GM12878 (cell line): ENCODE measurements around the gene ARL5A. TPM values are rescaled to one million over a fixed set of nuclear protein-coding genes. Genes with fewer than 3 reads are reported as not detected.

Source experiments
- ATAC-seq: fragments of 200-7000 bp; cut with Tn5 transposase; 3 replicates; pipeline ENCODE4 v1.9.1; 2020; ENCODE audit warnings: mild to moderate bottlenecking, moderate library complexity
- BruUV-seq: library from RNA; stranded (reverse); fragments of 400-500 nt; replicated peaks from 2 replicates; lab custom pipeline; 2021; lab: Mats Ljungman, UMichigan
- CTCF ChIA-PET: fragments of 300-600 bp; sonication (Branson Sonifier 250); formaldehyde crosslinking; extraction: SDS; loops from one replicate; lab custom pipeline; 2021; ENCODE audit warnings: inconsistent platforms; lab: Yijun Ruan, JAX
- POLR2A ChIA-PET: fragments of 350-600 bp; formaldehyde crosslinking; extraction: SDS; loops from one replicate; lab custom pipeline; 2021; ENCODE audit warnings: inconsistent platforms; lab: Charles Lee
- RAD21 ChIA-PET: fragments of 300-600 bp; sonication (Branson Sonifier 250); formaldehyde crosslinking; loops from one replicate; lab custom pipeline; 2023; ENCODE audit warnings: antibody characterized with exemption; ENCODE audit not compliant: unreplicated experiment; lab: Charles Lee
- SMC1A ChIA-PET: fragments of 300-600 bp; sonication (Branson Sonifier 250); formaldehyde crosslinking; loops from one replicate; lab custom pipeline; 2023; ENCODE audit not compliant: unreplicated experiment, uncharacterized antibody; lab: Charles Lee
- DNase-seq: peaks from one replicate; pipeline ENCODE4 v3.0.0-alpha.2; 2011; ENCODE audit warnings: low read depth, low spot score
- FAIRE-seq: peaks from 3 replicates; lab custom pipeline; 2011; peaks lifted over from hg19 to GRCh38; lab: Jason Lieb, UNC
- H2AFZ ChIP-seq: 2 replicates; pipeline ENCODE4 v1.6.0; 2011; ENCODE audit warnings: low read depth, low read length, control low read depth; ENCODE audit not compliant: control insufficient read depth
- H3K27ac ChIP-seq: 2 replicates; pipeline ENCODE4 v1.5.1; 2011; ENCODE audit warnings: control low read depth; ENCODE audit not compliant: control insufficient read depth, insufficient read depth
- H3K27me3 ChIP-seq, 2 experiments: replicated peaks in 1 of 2; 2 replicates each; pipeline versions ENCODE4 v1.6.0 to v1.6.1; 2011; ENCODE audit warnings: low read length in 1 of 2; ENCODE audit not compliant: control insufficient read depth in 2 of 2, insufficient read depth in 2 of 2
- H3K36me3 ChIP-seq, 2 experiments: 2 replicates each; pipeline ENCODE4 v1.5.1; 2011; ENCODE audit warnings: low read length in 1 of 2; ENCODE audit not compliant: control insufficient read depth in 2 of 2, insufficient read depth in 2 of 2
- H3K4me1 ChIP-seq: 2 replicates; pipeline ENCODE4 v1.6.1; 2011; ENCODE audit warnings: mild to moderate bottlenecking, low read length, moderate library complexity, mixed read lengths; ENCODE audit not compliant: control insufficient read depth, insufficient read depth
- H3K4me2 ChIP-seq: 2 replicates; pipeline ENCODE4 v1.6.0; 2011; ENCODE audit warnings: control low read depth; ENCODE audit not compliant: control insufficient read depth, insufficient read depth
- H3K4me3 ChIP-seq: fragments of 200-600 bp; sonication (generic); 2 replicates; pipeline ENCODE4 v1.5.1; 2016
- H3K79me2 ChIP-seq: 2 replicates; pipeline ENCODE4 v1.6.0; 2011; ENCODE audit warnings: low read length; ENCODE audit not compliant: control insufficient read depth, insufficient read depth
- H3K9ac ChIP-seq: 2 replicates; pipeline ENCODE4 v1.8.0; 2011; ENCODE audit warnings: low read length, control low read depth, mixed read lengths; ENCODE audit not compliant: control insufficient read depth, insufficient read depth
- H3K9me3 ChIP-seq: replicated peaks from 3 replicates; pipeline ENCODE4 v1.5.1; 2011; ENCODE audit warnings: mild to moderate bottlenecking, low read length; ENCODE audit not compliant: control insufficient read depth, insufficient read depth
- H4K20me1 ChIP-seq: 2 replicates; pipeline ENCODE4 v1.6.0; 2011; ENCODE audit not compliant: control insufficient read depth, insufficient read depth
- ATF7 ChIP-seq: fragments of 450-650 bp; IDR thresholded peaks from 2 replicates; pipeline ENCODE4 v1.6.1; 2016; ENCODE audit warnings: low read depth, mild to moderate bottlenecking
- BCL11A ChIP-seq: IDR thresholded peaks from 2 replicates; pipeline ENCODE4 v1.6.1; 2011; ENCODE audit warnings: low read depth, low read length
- E2F8 ChIP-seq: fragments of 450-650 bp; IDR thresholded peaks from 2 replicates; pipeline ENCODE4 v1.6.1; 2018; ENCODE audit warnings: mild to moderate bottlenecking, low read depth, moderate library complexity; ENCODE audit not compliant: partially characterized antibody
- EP300 ChIP-seq, 2 experiments: fragments of 150-350 bp in 1 of 2; IDR thresholded peaks; 2 replicates each; pipeline ENCODE4 v1.6.1; 2011 to 2012; ENCODE audit warnings: low read depth in 2 of 2, low read length in 2 of 2, borderline replicate concordance in 1 of 2, improper control_type of control experiment in 1 of 2, inconsistent platforms in 1 of 2; ENCODE audit not compliant: control insufficient read depth in 1 of 2
- IKZF2 ChIP-seq, 2 experiments: fragments of 450-650 bp; IDR thresholded peaks; 2 replicates each; pipeline ENCODE4 v1.6.1; 2017; ENCODE audit warnings: mild to moderate bottlenecking in 2 of 2, moderate library complexity in 2 of 2
- MEF2B ChIP-seq: fragments of 450-650 bp; IDR thresholded peaks from 2 replicates; pipeline ENCODE4 v1.6.1; 2018; ENCODE audit warnings: mild to moderate bottlenecking, moderate library complexity; ENCODE audit not compliant: partially characterized antibody, poor library complexity, severe bottlenecking
- PAX5 ChIP-seq: IDR thresholded peaks from 2 replicates; pipeline ENCODE4 v1.6.1; 2011; ENCODE audit warnings: low read depth, low read length, borderline replicate concordance
- PBX3 ChIP-seq: IDR thresholded peaks from 2 replicates; pipeline ENCODE4 v1.6.1; 2011; ENCODE audit warnings: mild to moderate bottlenecking, low read depth, low read length, moderate library complexity; ENCODE audit not compliant: insufficient replicate concordance
- PRDM15 ChIP-seq: fragments of 450-650 bp; formaldehyde crosslinking; IDR thresholded peaks from 2 replicates; pipeline ENCODE4 v1.4.0; 2020; ENCODE audit warnings: mild to moderate bottlenecking, moderate library complexity
- RCOR1 ChIP-seq: conservative IDR thresholded peaks from 2 replicates; pipeline ENCODE4 v1.6.1; 2012; ENCODE audit warnings: low read depth, low read length, improper control_type of control experiment
- SIX5 ChIP-seq: IDR thresholded peaks from 2 replicates; pipeline ENCODE4 v1.6.1; 2011; ENCODE audit warnings: mild to moderate bottlenecking, low read depth, low read length, moderate library complexity; ENCODE audit not compliant: severe bottlenecking
- TBL1XR1 ChIP-seq: IDR thresholded peaks from 2 replicates; pipeline ENCODE4 v1.6.1; 2012; ENCODE audit warnings: low read depth, low read length, improper control_type of control experiment
- ZNF622 ChIP-seq: fragments of 450-650 bp; IDR thresholded peaks from 2 replicates; pipeline ENCODE4 v1.6.1; 2017; ENCODE audit warnings: mild to moderate bottlenecking, inconsistent platforms
- WGBS: methylation state at CpG from one replicate; pipeline ENCODE4 v1.1.6; 2016; ENCODE audit warnings: low lambda C conversion rate; ENCODE audit not compliant: insufficient replicate concordance, insufficient coverage; ENCODE audit errors: missing lambda C conversion rate; 5-methylcytosine and 5-hydroxymethylcytosine counted together
- in situ Hi-C: fragments of 300-500 bp; cut with MboI; formaldehyde crosslinking; loops from 9 replicates; pipeline ENCODE4 v1.14.3; 2018; ENCODE audit warnings: mixed read lengths
- intact Hi-C: fragments of 100-400 bp; cut with micrococcal nuclease; formaldehyde crosslinking; loops from one replicate; pipeline ENCODE4 v1.14.2; 2022; ENCODE audit not compliant: unreplicated experiment
- polyA plus RNA-seq, 11 experiments: library from polyadenylated mRNA; depleted of rRNA in 4 of 11; unstranded in 6 of 11; stranded (reverse) in 5 of 11; fragments of >200 nt; fragmentation: Nextera tagmentation in 4 of 11; fragmentation: Illumina TruSeq in 1 of 11; extraction: Ambion mirVana in 4 of 11; extraction: Trizol in 1 of 11; gene quantifications; 1 replicate in 1 of 11; 2 replicates in 10 of 11; pipeline versions ENCODE4 v1.2.1 to v1.2.3, GENCODE V29; 2011 to 2016; ENCODE audit warnings: inconsistent platforms in 2 of 11, missing spikeins in 2 of 11, low read depth in 1 of 11
- total RNA-seq, 4 experiments: library from RNA; depleted of rRNA in 3 of 4; stranded (reverse); fragments of >200 nt in 3 of 4; fragmentation: Illumina TruSeq in 1 of 4; extraction: Trizol in 1 of 4; gene quantifications; 2 replicates each; pipeline versions ENCODE4 v1.2.1 to v1.2.3, GENCODE V29; 2013 to 2021
- TF ChIP-seq, protein P1 (sequence below): fragments of 450-650 bp; IDR thresholded peaks from 2 replicates; pipeline ENCODE4 v1.6.1; 2016; ENCODE audit warnings: mild to moderate bottlenecking

The ARL5A gene
- total and polyA plus RNA-seq, 10 of the 15 experiments (the other 5 are each of a cell fraction or from before 2014, with no cell fraction given): 9.4 to 52.9 (median 32.0) TPM

GRCh38 chr2:151860210-151860609 is 32.0 kb upstream of the ARL5A start:
- Histone ChIP-seq H4K20me1 (no peaks in the 10 kb centered on the region), H3K4me1 (peaks cover 21% of the 10 kb centered on the region), H3K9ac (no peak overlapping the region), H3K4me2 (no peak overlapping the region), H2AFZ (no peak overlapping the region), H3K27me3 (no peaks in the 10 kb centered on the region; a peak in 1 of 4 replicates), H3K4me3 (no peak overlapping the region), H3K9me3 (no peaks in the 10 kb centered on the region; the same call in 2 of the 3 replicates), H3K27ac (no peak overlapping the region), H3K79me2 (no peaks in the 10 kb centered on the region), H3K36me3 (no peaks in the 10 kb centered on the region)
- RAD21 ChIA-PET: interaction anchor here (1.0 kb wide), 1 partner anchor 20 kb away, joined by 4 read pairs; no protein-coding TSS in a partner anchor
- WGBS: 25% methylated on average over 4 of the region's 4 CpGs
- POLR2A ChIA-PET: interaction anchor here (0.5 to 0.6 kb wide), 3 partner anchors 69 to 434 kb away, joined by 3 to 4 read pairs (median 3); no protein-coding TSS in a partner anchor
- SMC1A ChIA-PET: interaction anchor here (0.9 to 1.5 kb wide), 5 partner anchors 20 to 41 kb away, joined by 3 to 7 read pairs (median 3); no protein-coding TSS in a partner anchor
- FAIRE-seq: no peak
- no peak for DNase-seq
- TF ChIP-seq PRDM15 (CRISPR knock-in tag) (no peak), RCOR1 (no peak), ATF7 (no peak), EP300 (IDR thresholded peaks at IDR 0.05; ENCODE audit: borderline replicate concordance in 1 of 2, control insufficient read depth in 1 of 2, low read depth in 2 of 2, low read length in 2 of 2) (no peak), SIX5 (no peak), PAX5 (no peak), MEF2B (no peak), IKZF2 (IDR thresholded peaks at IDR 0.05) (no peak), ZNF622 (no peak), PBX3 (no peak), BCL11A (no peak), E2F8 (no peak), TBL1XR1 (no peak)
- TF ChIP-seq, protein P1, sequence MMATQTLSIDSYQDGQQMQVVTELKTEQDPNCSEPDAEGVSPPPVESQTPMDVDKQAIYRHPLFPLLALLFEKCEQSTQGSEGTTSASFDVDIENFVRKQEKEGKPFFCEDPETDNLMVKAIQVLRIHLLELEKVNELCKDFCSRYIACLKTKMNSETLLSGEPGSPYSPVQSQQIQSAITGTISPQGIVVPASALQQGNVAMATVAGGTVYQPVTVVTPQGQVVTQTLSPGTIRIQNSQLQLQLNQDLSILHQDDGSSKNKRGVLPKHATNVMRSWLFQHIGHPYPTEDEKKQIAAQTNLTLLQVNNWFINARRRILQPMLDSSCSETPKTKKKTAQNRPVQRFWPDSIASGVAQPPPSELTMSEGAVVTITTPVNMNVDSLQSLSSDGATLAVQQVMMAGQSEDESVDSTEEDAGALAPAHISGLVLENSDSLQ: no peak
- BruUV-seq: no TSS peak
- intact Hi-C loops: no loop called here
- no peak for ATAC-seq
- CTCF ChIA-PET: interaction anchor here (1.3 kb wide), 1 partner anchor 19 kb away, joined by 7 read pairs; no protein-coding TSS in a partner anchor
- in situ Hi-C loops: no loop called here
